GM19372 (cell line): Measurements from ENCODE around the gene DAB1.

Experiments used
- ATAC-seq: cut with Tn5 transposase; IDR thresholded peaks from one replicate; pipeline ENCODE4 v1.9.1; 2021; ENCODE audit warnings: mild to moderate bottlenecking, low read depth, moderate library complexity; ENCODE audit not compliant: unreplicated experiment

Gene DAB1

GRCh38 chr1:57058652-57059501 is 365.0 kb downstream of the DAB1 start:
- no peak for ATAC-seq

GRCh38 chr1:57048856-57049255 is 375.0 kb downstream of the DAB1 start:
- ATAC-seq: no peak

- no peak for ATAC-seq
Observed at GRCh38 chr1:57046462-57046861, 377.4 kb downstream of the DAB1 start.

- no peak for ATAC-seq
Observed at GRCh38 chr1:57041901-57042300, 382.0 kb downstream of the DAB1 start.

DNA sequence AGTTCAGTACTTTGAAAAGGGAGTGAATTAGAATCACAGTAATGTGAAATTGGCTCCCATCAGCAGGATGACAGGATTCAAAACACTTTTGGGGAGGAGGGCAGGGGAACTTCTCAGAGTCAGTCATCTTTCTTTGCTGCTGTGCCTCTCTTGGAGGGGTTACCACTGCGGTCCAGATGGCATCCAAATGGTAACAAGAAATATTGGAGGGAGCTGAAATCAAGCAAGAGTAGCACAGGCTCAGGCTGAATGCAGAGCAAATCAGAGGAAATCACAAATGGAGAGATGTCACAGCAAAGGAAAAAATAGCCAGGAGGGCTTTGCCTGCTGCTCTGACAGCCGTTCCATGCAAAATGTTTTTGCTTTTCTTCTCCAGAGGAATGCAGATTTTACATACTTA is 383.0 kb downstream of the DAB1 start:
- no peak for ATAC-seq

GRCh38 chr1:57036641-57037579 is 386.9 kb downstream of the DAB1 start:
- no peak for ATAC-seq

DNA sequence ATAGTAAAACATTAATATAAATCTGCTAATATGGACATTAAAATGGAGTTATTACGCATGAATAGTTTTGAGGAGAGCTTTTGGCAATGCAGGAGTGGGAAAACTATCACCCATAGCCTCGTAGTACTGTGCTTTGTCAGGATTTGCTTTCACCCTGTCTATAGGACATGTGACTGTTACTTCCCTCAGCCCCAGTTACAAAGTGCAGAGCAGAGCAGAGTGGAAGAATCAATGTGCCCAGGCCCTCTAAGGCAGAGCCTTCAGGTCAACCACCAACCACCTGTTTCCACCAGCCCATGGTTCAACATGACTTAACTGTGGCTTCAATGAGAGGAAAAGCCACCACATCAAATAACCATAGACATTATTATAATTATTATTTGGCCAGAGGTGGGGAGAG is 389.1 kb downstream of the DAB1 start:
- no peak for ATAC-seq

DNA sequence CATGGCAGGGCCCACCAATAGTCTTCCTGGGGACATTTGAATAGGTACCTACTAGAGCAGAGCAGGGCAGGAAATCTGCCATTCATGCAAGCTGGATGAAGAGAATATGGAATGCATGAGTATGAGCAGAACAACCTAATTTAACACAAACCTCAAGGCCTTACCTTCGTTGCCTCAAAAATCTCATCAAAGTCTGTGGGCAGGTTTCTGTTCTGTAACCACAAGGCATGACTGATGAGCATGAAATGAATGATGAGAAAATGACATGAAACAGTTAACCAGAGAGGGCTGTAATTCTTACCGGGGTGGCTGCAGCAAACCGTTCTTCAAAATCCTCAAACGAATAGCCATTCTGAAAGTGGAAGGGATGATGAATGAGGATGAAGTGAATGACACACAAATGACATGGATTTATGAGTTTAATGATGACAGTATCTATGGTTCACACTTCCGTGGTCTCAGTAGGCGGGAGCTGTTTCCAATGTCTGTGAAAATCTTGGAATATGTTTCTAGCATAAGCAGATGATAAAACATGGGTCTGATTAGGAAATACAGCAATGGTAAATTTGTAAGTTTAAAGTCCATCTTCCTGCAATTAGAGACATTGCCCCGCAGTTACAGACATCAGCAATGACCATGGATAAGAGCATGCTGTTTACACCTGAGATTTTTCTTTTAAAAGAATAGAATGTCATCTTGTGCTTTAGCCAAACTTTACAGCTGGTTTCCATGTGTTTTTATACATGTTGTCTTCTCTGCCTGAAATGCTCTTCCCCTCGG is 390.4 kb downstream of the DAB1 start:
- no peak for ATAC-seq

DNA sequence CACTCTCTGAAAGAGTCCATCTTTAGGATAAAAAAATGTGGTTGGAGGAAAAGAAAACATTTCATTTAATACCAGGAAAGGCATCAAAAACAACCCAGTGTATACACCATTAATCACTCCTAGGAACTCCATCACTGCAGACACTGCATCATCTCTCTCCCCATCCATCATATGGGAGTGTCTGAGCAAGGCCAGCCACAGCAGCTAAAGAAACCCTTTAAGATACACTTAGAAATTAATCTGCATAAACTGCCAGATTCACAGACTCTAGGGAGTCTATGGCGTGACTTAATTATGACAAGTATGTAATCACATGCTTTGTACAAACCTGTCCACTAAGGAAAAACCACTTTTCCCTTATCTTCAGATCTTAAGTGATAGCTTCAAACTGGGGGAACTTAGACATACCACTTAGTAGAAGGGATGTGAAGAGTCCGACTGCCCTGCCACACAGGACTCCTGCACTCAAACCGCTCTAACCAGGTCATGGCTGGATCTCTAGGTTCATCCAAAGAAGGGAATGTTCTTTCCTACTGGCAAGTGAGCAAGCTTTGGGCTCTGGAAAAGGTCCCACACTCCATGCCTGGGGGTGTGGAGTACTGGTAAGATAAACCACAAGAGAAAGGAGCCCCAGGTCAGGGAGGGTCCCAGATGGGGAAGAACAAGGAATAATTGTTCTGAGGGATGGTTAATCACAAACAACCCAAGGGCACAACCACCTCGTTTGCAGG is 397.1 kb downstream of the DAB1 start:
- no peak for ATAC-seq

GRCh38 chr1:57024855-57025254 is 399.0 kb downstream of the DAB1 start:
- no peak for ATAC-seq

- no peak for ATAC-seq
Observed at GRCh38 chr1:57024428-57024827, 399.4 kb downstream of the DAB1 start.

GRCh38 chr1:57020216-57020615 is 403.6 kb downstream of the DAB1 start:
- no peak for ATAC-seq

- no peak for ATAC-seq
Observed at GRCh38 chr1:57019236-57019839, 404.5 kb downstream of the DAB1 start.

GRCh38 chr1:57018119-57018518 is 405.7 kb downstream of the DAB1 start:
- no peak for ATAC-seq

DNA sequence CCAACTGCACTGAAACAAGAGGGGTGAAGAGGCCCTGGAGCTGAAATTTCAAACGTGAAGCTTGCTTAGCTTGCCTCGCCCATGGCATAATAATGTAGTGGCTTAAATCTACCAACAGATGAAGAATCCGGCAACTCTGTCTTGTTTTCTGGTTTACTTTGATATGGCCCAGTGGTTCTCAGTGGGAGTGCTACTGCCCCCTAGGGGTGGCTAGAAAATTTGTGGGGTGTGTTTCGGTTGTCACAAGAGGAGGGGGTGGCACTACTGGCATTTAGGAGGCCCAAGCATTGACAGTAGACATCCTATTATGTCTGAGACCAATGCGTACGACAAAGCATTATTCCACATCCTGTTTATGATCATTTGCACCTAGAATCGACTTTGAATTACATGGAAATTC is 406.1 kb downstream of the DAB1 start:
- ATAC-seq: no peak

DNA sequence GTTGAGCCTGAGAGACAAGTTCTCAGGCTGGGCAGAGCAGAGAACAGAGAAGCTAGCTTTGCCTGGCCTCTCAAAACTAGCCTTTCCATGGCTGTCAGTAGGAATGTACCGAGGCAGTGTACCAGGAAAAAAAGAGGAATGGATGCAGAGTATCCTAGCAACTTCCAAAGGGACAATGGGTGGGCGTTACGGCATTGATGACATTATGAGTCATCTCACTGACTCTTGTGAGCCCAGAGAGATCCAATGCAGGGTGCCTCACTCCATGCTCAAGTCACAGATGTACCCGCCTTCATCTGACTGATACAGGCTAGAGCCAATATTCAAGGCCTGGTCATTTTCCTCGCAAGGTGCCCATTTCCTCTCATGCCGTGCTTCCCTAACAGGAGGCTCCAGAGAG is 406.7 kb downstream of the DAB1 start:
- ATAC-seq: no peak

DNA sequence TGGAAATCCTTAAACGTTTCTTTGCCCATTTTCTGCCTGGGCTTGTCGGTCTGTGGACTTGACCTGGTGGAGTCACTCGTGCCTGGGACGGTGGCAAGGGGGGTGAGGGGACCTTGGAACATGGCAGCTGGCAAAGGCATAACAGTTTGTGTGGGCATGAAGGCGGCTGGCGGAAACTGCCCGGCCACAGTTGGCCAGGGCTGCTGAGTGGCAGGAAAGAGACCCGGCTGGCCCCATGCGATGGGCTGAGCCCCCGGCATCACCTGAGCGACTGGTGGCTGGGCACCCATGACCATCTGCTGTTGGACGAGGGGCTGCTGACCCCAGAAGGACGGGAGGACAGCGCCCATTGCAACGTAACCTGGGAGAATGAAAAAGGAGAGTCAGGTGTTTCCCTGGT is 408.8 kb downstream of the DAB1 start:
- no peak for ATAC-seq

DNA sequence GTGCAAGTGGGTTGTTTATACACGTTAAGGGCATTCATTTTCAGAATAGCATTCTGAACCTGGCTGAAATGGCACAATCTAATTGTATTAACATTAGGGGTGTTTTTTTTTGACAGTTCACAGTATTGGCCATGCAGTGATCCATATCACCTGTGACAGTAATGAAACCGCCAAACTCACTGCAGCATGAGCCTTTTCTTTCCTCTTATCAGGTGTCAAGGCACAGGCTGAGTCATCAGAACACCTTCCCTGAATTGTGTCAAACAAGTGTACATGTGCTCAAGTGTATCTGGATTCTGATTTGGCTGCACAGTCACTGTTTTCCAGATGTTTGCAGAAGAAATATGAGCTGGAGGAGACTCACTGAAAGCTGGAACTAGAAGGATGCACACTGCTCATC is 410.3 kb downstream of the DAB1 start:
- no peak for ATAC-seq

- no peak for ATAC-seq
Observed at GRCh38 chr1:57012315-57012714, 411.5 kb downstream of the DAB1 start.

- no peak for ATAC-seq
Observed at GRCh38 chr1:57010511-57010910, 413.3 kb downstream of the DAB1 start.
